ENCODE data around the gene C1QTNF9. TPM values are rescaled to one million over a fixed set of nuclear protein-coding genes. Genes with fewer than 3 reads are reported as not detected.
A peak's percentile ranks its signal among the peaks of the same experiment; 100 is the strongest.

Gene C1QTNF9
- total RNA-seq, 2 donors from 2014 or later, result 0.67 TPM; not detected in 1

DNA sequence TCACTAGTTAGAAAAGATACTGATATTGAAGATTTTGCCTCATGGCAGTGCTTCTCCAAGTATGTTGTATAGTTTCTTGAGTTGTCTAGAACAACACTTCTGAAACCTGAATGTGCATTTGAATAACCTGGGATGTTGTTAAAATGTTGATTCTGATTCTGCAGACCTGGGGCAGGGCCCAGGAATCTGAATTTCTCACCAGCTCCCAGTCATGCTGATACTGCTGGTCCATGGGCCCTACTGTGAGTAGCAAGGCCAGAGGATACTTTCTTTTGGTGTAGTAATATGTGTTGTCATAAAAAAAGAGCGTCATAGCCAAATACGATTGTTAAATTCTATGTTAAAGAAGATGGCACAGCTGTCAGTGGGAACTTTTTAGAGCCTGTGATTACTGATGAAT is 41.6 kb upstream of the C1QTNF9 start:
- TF ChIP-seq, protein P1, sequence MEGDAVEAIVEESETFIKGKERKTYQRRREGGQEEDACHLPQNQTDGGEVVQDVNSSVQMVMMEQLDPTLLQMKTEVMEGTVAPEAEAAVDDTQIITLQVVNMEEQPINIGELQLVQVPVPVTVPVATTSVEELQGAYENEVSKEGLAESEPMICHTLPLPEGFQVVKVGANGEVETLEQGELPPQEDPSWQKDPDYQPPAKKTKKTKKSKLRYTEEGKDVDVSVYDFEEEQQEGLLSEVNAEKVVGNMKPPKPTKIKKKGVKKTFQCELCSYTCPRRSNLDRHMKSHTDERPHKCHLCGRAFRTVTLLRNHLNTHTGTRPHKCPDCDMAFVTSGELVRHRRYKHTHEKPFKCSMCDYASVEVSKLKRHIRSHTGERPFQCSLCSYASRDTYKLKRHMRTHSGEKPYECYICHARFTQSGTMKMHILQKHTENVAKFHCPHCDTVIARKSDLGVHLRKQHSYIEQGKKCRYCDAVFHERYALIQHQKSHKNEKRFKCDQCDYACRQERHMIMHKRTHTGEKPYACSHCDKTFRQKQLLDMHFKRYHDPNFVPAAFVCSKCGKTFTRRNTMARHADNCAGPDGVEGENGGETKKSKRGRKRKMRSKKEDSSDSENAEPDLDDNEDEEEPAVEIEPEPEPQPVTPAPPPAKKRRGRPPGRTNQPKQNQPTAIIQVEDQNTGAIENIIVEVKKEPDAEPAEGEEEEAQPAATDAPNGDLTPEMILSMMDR (IDR thresholded peaks at IDR 0.05), result no peak
- Histone ChIP-seq H3K4me1 (peaks cover 0 to 43% of the 10 kb centered on the region in 2 donors), H3K27ac (peak overlapping the region; percentile 63 to 64), H3K9me3 (no peaks in the 10 kb centered on the region), H3K27me3 (no peaks in the 10 kb centered on the region), H3K36me3 (no peaks in the 10 kb centered on the region), H3K4me3 (peak overlapping the region; percentile 13 to 16)
- DNase-seq (ENCODE audit: low spot score), result peak; percentile 30

DNA sequence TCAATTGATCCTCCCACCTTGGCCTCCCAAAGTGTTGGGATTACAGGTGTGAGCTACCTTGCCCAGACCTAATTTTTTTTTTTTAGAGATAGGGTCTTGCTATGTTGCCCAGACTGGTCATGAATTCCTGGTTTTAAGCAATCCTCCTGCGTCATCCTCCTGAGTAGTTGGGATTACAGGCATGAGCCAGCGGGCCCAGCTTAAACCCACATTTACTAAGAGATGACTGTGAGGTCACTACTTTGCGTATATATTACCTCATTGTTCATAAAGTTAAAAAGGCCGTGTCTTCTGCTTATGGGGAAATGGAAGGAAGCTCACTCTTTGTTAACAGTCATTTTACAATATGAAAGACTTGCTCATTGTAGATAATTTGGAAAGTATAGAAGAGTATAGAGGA is 39.6 kb upstream of the C1QTNF9 start:
- Histone ChIP-seq H3K4me3 (no peak overlapping the region), H3K27ac (no peak overlapping the region), H3K9me3 (no peaks in the 10 kb centered on the region)

DNA sequence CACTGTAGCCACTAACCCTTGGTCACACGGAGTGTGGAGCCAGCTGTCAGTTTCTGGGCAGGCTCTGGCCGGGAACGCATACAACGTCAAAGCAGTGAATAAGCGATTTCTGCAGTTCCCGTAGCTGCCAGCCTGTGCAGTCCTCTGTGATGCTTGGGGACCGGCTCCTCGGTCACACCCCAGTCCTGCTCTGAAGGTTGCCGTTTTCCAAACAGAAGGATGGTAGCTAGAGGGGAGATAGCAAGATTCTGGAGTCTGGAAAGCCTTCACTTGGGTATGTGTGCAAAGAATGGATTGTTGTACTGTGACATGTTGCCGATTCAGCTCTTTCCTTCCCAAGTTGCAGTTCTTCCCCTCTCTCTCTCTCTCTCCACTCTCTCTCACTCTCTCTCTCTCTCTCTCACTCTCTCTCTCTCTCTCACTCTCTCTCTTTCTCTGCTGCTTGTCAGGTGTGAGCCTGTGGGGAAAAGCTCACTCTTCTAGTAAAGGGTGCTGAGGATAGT is 38.7 kb upstream of the C1QTNF9 start:
- H3K27me3 ChIP-seq, result no peaks in the 10 kb centered on the region
- peaks cover 0 to 61% of the 10 kb centered on the region in 2 donors for H3K4me1 ChIP-seq
- no peaks in the 10 kb centered on the region for H3K9me3 ChIP-seq
- DNase-seq (ENCODE audit: low spot score), result peak; percentile 87
- H3K36me3 ChIP-seq, result no peaks in the 10 kb centered on the region
- TF ChIP-seq, protein P1 (IDR thresholded peaks at IDR 0.05), result peak; percentile 33 to 97
- H3K4me3 ChIP-seq, result peak overlapping the region; percentile 31 to 52
- H3K27ac ChIP-seq, result peak overlapping the region; percentile 79 to 89

More for the DNA sequence above, 39.6 kb upstream of the C1QTNF9 start:
- TF ChIP-seq, protein P1 (IDR thresholded peaks at IDR 0.05), result no peak
- Histone ChIP-seq H3K27me3 (no peaks in the 10 kb centered on the region), H3K36me3 (no peaks in the 10 kb centered on the region), H3K4me1 (peaks cover 0 to 54% of the 10 kb centered on the region in 2 donors)
- DNase-seq (ENCODE audit: low spot score), result peak; percentile 52

DNA sequence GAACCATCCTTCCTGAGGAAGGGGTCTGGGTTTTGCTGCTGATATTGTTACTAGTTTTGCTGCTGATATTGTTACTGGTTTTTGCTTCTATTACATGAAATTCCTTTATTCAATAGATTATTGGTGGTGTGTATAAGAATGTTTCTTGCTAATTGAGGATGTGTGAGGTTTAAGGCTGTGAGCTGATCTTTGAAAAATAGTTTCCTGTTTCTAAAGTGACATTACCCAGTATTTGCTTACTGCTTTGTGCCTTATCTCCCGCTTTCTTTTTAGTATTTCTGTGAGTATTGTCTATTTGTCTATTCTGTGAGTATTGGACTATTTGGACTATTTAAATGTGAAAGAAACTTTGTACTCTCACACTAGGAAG is 38.2 kb upstream of the C1QTNF9 start:
- Histone ChIP-seq H3K4me3 (peak overlapping the region; percentile 31 to 52), H3K36me3 (no peaks in the 10 kb centered on the region), H3K9me3 (no peaks in the 10 kb centered on the region), H3K27me3 (no peaks in the 10 kb centered on the region), H3K27ac (peak overlapping the region; percentile 79 to 89), H3K4me1 (peaks cover 0 to 61% of the 10 kb centered on the region in 2 donors)
- TF ChIP-seq, protein P1 (IDR thresholded peaks at IDR 0.05), result no peak
- DNase-seq (ENCODE audit: low spot score), result no peak

DNA sequence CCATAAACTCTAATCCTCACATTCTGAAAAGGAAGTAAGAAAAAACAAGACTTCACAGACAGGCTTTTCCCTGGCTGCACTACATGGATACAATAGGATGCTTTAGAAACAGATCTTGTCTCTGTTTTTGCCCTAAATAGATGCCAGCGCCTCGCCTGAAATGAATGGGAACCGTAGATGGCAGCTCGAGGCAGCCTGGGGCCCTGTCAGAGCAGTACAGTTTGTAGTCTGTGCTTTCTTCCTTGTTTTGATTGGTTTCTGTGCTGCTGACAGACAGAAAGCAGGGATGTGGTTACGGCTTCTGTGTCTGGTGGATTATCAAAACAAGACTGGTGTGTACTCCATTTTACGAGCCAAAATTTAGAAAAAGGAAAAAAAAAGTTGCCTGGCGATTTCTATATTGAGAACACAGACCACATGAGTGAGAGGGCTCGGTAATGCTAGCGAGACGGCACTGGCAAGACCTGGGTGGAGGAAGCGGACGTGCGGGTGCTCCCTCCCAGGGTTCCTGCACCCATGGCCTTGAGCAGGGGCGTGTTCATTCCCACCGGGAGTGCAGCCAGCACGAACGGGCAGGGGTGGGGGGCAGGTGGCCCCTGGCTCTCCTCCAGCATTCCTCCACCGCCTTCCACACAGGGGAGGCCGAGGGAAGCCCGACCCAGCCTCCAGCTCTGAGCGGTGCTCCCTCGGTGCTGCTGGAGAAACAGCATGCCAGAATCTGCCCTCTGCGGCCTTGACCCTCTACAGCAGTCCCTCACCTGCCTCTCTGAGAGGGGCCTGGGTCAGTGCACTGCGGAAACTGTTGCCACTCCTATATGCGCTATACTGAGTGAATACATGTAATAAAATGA is 37.6 kb upstream of the C1QTNF9 start:
- peak overlapping the region; percentile 79 to 89 for H3K27ac ChIP-seq
- no peaks in the 10 kb centered on the region for H3K27me3 ChIP-seq
- no peaks in the 10 kb centered on the region for H3K9me3 ChIP-seq
- TF ChIP-seq, protein P1 (IDR thresholded peaks at IDR 0.05), result no peak
- H3K36me3 ChIP-seq, result no peaks in the 10 kb centered on the region
- peaks cover 0 to 61% of the 10 kb centered on the region in 2 donors for H3K4me1 ChIP-seq
- peak overlapping the region; percentile 22 to 52 for H3K4me3 ChIP-seq
- DNase-seq (ENCODE audit: low spot score), result peak; percentile 70

All from right atrium auricular region (tissue), 2 donors.